ENCODE measurements around the gene TAAR8. TPM values are rescaled to one million over a fixed set of nuclear protein-coding genes. Genes with fewer than 3 reads are reported as not detected.
"Not testable (repeated sequence)": the region's sequence is repeated elsewhere in the genome, so short reads cannot be mapped to it uniquely, and the experiment has no call there.

TAAR8 gene
- total RNA-seq, 2 experiments from 2014 or later, result not detected

DNA sequence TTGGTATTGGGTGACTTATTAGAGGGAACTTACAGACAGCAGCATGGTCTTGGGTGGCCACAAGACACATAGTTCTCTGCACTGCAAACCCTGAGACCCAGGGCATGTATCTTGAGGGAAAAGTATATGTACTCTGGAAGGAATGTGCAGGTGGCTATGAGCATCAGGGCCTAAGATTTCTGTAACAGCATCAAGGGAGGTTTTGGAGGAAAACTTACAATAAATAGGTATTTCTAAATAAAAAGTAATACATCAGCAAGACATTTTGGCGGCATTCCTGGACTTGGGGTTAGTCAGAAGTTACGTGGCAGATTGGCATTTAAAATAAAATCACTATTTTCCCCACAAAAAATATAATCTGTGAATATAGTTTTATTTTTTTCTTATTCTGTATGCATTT lies 31.5 kb upstream of the TAAR8 start:
- DNase-seq, result no peak
- H3K36me3 Mint-ChIP-seq (ENCODE audit: low read depth), result no peaks in the 10 kb centered on the region
- no peaks in the 10 kb centered on the region for H3K4me1 Mint-ChIP-seq
- ChIA-PET POLR2A (no interaction called here), CTCF (interaction anchor here (0.6 kb wide), 1 partner anchor 303 kb away, joined by 6 read pairs; no protein-coding TSS in a partner anchor)
- H3K9me3 Mint-ChIP-seq, result no peaks in the 10 kb centered on the region
- no peak overlapping the region for H3K4me3 Mint-ChIP-seq
- peaks cover 46% of the 10 kb centered on the region for H3K27me3 Mint-ChIP-seq
- H3K27ac Mint-ChIP-seq, result no peak overlapping the region

DNA sequence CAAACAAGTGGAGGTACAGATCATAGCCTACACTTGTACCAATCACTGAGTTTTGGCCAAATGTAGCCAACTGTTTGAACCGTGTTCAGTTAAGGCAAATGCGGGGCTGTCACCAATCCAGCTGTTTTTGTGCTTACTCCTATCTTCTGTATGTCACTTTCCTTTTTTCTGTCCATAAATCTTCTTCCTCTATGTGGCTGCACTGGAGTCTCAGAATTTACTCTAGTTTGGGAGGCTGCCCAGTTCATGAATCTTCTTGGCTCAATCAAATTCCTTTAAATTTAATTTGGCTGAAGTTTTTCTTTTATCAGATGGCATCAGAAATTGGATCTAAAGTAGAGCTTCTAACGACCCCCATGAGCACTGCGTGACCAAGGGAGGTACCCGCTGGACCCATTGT lies 27.8 kb upstream of the TAAR8 start:
- ChIA-PET CTCF (interaction anchor here (1.0 to 2.1 kb wide), 2 partner anchors 244 to 299 kb away, joined by 3 to 6 read pairs; no protein-coding TSS in a partner anchor), POLR2A (no interaction called here)
- Mint-ChIP-seq H3K27me3 (peaks cover 43% of the 10 kb centered on the region), H3K36me3 (ENCODE audit: low read depth) (no peaks in the 10 kb centered on the region), H3K4me1 (no peaks in the 10 kb centered on the region), H3K9me3 (no peaks in the 10 kb centered on the region), H3K4me3 (no peak overlapping the region), H3K27ac (no peak overlapping the region)
- no peak for DNase-seq

DNA sequence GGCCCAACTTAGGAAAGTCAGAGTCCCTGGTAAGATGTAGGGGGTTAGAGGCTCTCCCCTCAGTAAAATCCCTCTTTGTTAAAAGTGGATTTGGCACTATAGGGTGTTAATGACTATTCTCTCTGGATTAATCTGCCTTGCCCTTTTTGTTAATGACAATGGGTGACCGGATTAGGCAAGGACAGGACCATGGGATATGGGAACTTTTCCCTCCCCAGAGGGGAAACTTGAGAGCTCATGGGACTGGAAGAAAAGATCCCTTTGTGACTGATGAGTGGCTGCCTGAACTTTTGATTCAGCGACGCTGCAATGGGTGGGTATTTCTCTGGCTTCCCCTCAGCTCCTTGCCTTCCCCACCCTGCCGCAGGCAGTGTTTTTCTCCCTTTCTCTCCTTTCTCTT lies 26.6 kb upstream of the TAAR8 start:
- ChIA-PET POLR2A (no interaction called here), CTCF (no interaction called here)
- no peak overlapping the region for H3K27ac Mint-ChIP-seq
- no peaks in the 10 kb centered on the region for H3K36me3 Mint-ChIP-seq (ENCODE audit: low read depth)
- no peaks in the 10 kb centered on the region for H3K4me1 Mint-ChIP-seq
- DNase-seq, result no peak
- H3K27me3 Mint-ChIP-seq, result peaks cover 40% of the 10 kb centered on the region
- H3K4me3 Mint-ChIP-seq, result no peak overlapping the region
- no peaks in the 10 kb centered on the region for H3K9me3 Mint-ChIP-seq

DNA sequence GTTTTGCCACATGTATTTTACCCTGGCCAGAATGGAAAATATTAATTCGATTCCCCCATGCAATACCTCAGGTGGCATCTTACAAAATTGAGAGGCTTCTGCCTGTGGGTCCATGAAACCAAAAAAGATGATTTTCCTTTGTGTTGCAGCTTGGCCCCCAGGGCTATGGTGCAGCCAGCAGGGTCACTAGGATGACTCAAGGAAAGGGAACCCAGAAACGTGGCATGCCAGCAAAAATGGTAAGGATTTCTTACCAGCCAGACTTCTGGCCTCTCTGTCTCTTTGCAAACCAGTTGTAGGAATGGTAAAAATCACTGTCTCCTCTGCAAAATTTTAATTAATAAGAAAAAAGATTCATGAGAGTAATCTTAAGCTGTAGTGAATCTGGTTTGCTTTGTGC lies 26.0 kb upstream of the TAAR8 start:
- H3K36me3 Mint-ChIP-seq (ENCODE audit: low read depth), result no peaks in the 10 kb centered on the region
- peaks cover 38% of the 10 kb centered on the region for H3K27me3 Mint-ChIP-seq
- DNase-seq, result no peak
- POLR2A ChIA-PET, result interaction anchor here (1.0 kb wide), 1 partner anchor 288 kb away, joined by 3 read pairs; the partner anchor contains the start of gene RPS12
- no peaks in the 10 kb centered on the region for H3K9me3 Mint-ChIP-seq
- H3K4me1 Mint-ChIP-seq, result no peaks in the 10 kb centered on the region
- H3K27ac Mint-ChIP-seq, result no peak overlapping the region
- CTCF ChIA-PET, result interaction anchor here (0.9 to 1.8 kb wide), 2 partner anchors 14 to 52 kb away, joined by 3 to 6 read pairs; partner anchors contain the start of gene STX7
- H3K4me3 Mint-ChIP-seq, result no peak overlapping the region

DNA sequence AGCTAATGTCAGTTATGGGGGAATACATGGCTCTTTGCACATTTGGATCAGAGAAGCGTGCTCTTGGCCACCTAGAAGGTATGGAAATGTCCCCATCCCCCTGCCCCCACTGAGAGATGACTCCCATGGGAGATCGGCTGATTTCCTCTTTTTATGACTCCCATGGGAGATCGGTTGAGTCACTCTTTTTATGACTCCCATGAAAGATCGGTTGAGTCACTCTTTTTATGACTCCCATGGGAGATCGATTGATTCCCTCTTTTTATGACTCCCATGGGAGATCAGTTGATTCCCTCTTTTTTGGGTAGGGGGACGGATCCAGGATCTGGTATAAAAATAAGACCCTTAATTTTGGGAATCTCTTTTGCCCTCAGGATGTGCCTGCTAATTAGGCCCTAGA lies 24.7 kb upstream of the TAAR8 start:
- no peak for DNase-seq
- POLR2A ChIA-PET, result no interaction called here
- Mint-ChIP-seq H3K9me3 (no peaks in the 10 kb centered on the region), H3K4me3 (no peak overlapping the region), H3K36me3 (ENCODE audit: low read depth) (no peaks in the 10 kb centered on the region), H3K27ac (no peak overlapping the region), H3K4me1 (no peaks in the 10 kb centered on the region), H3K27me3 (peaks cover 31% of the 10 kb centered on the region)
- CTCF ChIA-PET, result interaction anchor here (0.8 to 1.8 kb wide), 4 partner anchors 11 to 271 kb away, joined by 3 to 6 read pairs (median 4); partner anchors contain the start of gene STX7

DNA sequence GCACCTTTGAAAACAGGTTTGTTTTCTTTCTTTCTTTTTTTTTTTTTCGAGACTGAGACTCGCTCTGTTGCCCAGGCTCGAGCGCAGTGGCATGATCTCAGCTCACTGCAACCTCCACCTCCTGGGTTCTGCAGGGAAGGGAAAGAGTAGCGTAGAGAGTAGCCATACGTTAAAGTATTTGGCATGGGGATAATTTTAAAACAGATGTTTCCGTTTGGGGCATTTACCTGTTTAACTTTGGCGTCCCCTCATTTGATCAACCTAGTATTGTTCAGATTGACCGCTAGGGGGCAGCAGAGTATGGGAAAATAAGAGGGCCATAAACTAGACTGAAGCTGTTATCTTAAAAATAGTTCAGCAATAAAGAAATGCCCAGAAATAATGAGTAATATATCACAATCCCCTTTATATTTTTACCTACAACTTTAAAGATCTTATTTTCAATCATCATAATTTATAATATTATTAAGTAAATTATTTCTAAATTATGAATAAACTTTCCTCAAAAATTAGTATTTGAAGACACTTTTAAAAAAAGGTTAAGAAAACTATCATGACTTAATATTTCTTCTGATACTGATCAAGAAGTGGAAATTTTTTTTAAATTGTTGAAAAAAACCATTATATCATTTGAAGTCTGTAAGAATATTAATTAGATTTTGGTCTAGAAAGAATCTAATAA lies 22.0 kb upstream of the TAAR8 start:
- Mint-ChIP-seq H3K9me3 (no peaks in the 10 kb centered on the region), H3K27ac (no peak overlapping the region), H3K4me1 (no peaks in the 10 kb centered on the region), H3K36me3 (ENCODE audit: low read depth) (no peaks in the 10 kb centered on the region), H3K27me3 (peaks cover 23% of the 10 kb centered on the region), H3K4me3 (no peak overlapping the region)
- ChIA-PET POLR2A (interaction anchor here (0.6 to 1.0 kb wide), 3 partner anchors 235 to 284 kb away, joined by 3 read pairs; partner anchors contain the start of gene RPS12), CTCF (interaction anchor here (0.5 to 1.6 kb wide), 14 partner anchors 11 to 564 kb away, joined by 3 to 13 read pairs (median 4); partner anchors contain the start of genes SLC18B1 and STX7)
- DNase-seq, result peak; percentile 69

DNA sequence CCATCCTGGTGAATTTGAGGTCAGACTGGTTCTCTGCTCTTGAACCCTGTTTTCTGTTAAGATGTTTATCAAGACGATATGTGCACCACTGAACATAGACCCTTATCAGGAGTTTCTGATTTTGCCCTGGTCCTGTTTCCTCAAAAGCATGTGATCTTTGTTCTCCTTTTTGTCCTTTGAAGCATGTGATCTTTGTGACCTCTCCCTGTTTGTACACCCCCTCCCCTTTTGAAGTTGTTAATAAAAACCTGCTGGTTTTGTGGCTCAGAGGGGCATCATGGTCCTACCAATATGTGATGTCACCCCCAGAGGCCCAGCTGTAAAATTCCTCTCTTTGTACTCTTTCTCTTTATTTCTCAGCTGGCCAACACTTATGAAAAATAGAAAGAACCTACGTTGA lies 17.9 kb upstream of the TAAR8 start:
- POLR2A ChIA-PET, CTCF ChIA-PET: not testable (repeated sequence)
- peaks cover 30% of the 10 kb centered on the region for H3K27me3 Mint-ChIP-seq

DNA sequence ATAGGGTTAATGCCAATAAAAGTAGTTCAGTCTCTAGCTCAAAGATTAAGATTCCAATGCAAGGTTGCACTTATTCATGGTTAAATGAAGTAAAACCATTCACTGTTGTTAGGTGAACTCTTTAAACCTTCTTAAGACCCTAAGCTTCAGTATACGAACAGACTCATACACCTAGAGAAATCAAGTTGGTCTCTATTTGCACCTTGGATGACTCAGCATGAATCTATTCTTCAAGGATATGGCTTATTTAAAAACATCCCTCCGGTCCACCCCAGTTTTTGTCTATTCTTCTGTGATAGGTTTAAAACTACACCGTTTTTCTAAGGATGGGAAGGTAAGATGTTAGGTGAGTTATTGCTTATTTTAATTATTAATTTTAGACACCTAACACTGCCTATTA lies 15.3 kb upstream of the TAAR8 start:
- POLR2A ChIA-PET, result no interaction called here
- Mint-ChIP-seq H3K4me3 (no peak overlapping the region), H3K27ac (no peak overlapping the region), H3K9me3 (no peaks in the 10 kb centered on the region), H3K36me3 (ENCODE audit: low read depth) (no peaks in the 10 kb centered on the region), H3K4me1 (no peaks in the 10 kb centered on the region), H3K27me3 (peaks cover 32% of the 10 kb centered on the region)
- CTCF ChIA-PET, result no interaction called here
- DNase-seq, result no peak

More for the DNA sequence above, 17.9 kb upstream of the TAAR8 start:
- not testable (repeated sequence) for H3K4me3 Mint-ChIP-seq; H3K9me3 Mint-ChIP-seq; H3K27ac Mint-ChIP-seq; H3K36me3 Mint-ChIP-seq (ENCODE audit: low read depth); H3K4me1 Mint-ChIP-seq; DNase-seq

DNA sequence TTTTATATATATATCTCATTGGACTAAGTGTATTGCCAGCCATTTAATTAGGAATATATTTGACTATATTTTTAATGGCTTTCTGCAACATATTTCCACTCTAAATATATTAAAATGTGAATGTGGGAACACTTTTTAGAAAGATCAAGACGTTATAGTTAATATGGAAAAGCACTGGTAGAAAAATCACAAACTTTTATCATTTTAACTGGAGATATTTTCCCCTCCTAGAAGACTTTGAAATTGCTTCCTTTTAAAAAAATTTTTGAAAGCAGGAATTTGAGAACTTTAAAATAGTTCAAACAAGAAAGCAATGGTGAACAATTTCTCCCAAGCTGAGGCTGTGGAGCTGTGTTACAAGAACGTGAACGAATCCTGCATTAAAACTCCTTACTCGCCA lies 14.5 kb upstream of the TAAR8 start, which contains the start of gene TAAR9:
TAAR9 (plus strand) TSS at position 301 of the 400 bp plus-strand sequence; CDS start at position 314, 13 bp downstream.
- Mint-ChIP-seq H3K27ac (no peak within 1 kb of the TSS), H3K36me3 (ENCODE audit: low read depth) (no peaks in the 10 kb centered on the region), H3K27me3 (peaks cover 32% of the 10 kb centered on the region), H3K4me1 (no peaks in the 10 kb centered on the region), H3K9me3 (no peaks in the 10 kb centered on the region), H3K4me3 (no peak within 1 kb of the TSS)
- ChIA-PET POLR2A (no interaction called here), CTCF (no interaction called here)
- DNase-seq, result no peak

DNA sequence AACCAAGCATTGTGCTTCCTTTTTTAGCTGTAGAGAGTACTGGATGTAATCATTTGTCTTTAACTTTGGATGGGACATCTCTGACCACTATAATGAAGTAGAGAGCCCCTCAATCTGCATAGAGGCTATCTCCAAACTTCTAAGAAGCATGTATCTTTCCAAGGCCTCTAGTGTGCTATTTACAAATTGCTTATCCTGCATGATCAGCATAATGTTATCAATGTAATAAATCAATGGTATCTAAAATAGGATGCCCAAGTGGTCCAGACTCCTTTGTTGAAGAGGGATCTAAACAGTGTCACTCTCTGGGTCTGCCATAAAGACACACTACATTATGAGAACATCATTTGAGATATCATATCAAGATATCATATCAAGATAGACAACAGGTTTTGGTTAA lies 7.6 kb upstream of the TAAR8 start:
- ChIA-PET POLR2A (interaction anchor here (0.8 kb wide), 1 partner anchor 11 kb away, joined by 3 read pairs; no protein-coding TSS in a partner anchor), CTCF (interaction anchor here (2.5 kb wide), 1 partner anchor 265 kb away, joined by 6 read pairs; no protein-coding TSS in a partner anchor)
- Mint-ChIP-seq H3K9me3 (no peaks in the 10 kb centered on the region), H3K4me3 (no peak overlapping the region), H3K27ac (no peak overlapping the region), H3K27me3 (peaks cover 31% of the 10 kb centered on the region), H3K36me3 (ENCODE audit: low read depth) (no peaks in the 10 kb centered on the region), H3K4me1 (no peaks in the 10 kb centered on the region)
- no peak for DNase-seq

DNA sequence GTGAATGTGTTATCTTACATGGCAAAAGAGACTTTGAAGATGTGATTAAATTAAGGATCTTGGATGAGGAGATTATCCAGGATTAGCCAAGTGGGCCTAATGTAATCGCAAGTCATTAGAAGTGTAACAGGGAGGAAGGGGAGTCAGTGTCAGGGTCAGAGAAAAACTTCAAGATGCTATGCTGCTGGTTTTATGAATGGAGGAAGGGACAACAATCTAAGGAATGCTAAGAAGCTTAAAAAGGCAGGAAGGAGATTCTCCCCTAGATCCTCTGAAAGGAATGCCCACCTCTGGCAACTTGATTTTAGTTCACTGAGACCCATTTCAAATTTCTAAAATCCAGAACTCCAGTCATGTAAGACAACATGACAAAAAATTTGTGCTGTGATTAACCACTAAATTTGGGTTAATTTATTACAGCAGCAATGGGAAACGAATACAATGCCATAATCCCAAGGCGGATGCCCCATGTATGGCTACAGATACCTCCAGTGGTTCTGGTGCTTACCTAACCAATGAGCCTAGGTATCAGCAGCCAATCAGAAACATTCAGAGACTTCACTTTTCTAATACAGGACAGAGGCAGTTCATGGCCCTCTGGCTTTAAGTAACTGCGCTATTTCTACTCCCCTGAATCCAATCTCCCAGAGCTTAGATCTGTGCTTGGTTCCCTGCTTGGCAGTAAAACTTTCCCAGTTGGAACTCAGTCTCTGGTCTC lies 3.6 kb upstream of the TAAR8 start:
- no peak for DNase-seq
- no peak overlapping the region for H3K27ac Mint-ChIP-seq
- CTCF ChIA-PET, result no interaction called here
- H3K9me3 Mint-ChIP-seq, result no peaks in the 10 kb centered on the region
- no peak overlapping the region for H3K4me3 Mint-ChIP-seq
- no peaks in the 10 kb centered on the region for H3K4me1 Mint-ChIP-seq
- no peaks in the 10 kb centered on the region for H3K36me3 Mint-ChIP-seq (ENCODE audit: low read depth)
- H3K27me3 Mint-ChIP-seq, result peaks cover 27% of the 10 kb centered on the region
- POLR2A ChIA-PET, result no interaction called here

DNA sequence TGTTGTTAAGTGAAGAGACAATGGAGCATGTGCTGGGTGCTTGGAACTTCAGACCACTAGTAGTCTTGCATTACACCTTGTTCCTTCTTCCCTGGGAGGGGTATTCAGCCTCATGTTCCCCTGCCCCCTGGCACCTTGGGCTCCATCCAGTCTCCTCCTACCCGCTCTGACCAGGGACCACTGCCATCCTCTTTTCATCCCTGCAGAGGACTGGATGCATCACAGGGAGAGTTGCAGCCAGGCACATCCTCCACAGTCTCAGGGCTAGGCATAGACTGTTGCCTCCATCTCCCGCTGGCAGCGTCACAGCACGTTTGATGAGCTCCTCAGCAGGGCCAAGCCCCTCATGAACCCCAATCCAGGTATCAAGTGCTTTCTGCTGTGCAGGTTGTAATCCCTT lies 1.3 kb upstream of the TAAR8 start:
- H3K4me3 Mint-ChIP-seq, result no peak overlapping the region
- H3K9me3 Mint-ChIP-seq, result no peaks in the 10 kb centered on the region
- no peaks in the 10 kb centered on the region for H3K4me1 Mint-ChIP-seq
- DNase-seq, result no peak
- POLR2A ChIA-PET, result no interaction called here
- no peaks in the 10 kb centered on the region for H3K36me3 Mint-ChIP-seq (ENCODE audit: low read depth)
- peaks cover 33% of the 10 kb centered on the region for H3K27me3 Mint-ChIP-seq
- CTCF ChIA-PET, result no interaction called here
- no peak overlapping the region for H3K27ac Mint-ChIP-seq

DNA sequence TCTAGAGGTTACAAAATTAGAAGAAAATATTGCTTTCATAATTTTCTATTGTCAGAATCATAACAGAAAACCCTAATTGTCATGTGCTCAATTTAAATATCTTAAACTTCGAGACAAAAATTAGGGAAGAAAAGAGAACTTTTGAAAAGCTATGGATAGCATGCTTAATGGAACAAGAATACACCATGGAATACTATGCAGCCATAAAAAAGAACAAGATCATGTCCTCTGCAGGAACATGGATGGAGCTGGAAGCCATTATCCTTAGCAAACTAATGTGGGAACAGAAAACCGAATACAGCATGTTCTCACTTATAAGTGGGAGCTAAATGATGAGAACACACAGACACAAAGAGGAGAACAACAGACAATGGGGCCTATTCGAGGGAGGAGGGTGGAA lies 7.6 kb downstream of the TAAR8 start:
- POLR2A ChIA-PET; H3K4me1 Mint-ChIP-seq; CTCF ChIA-PET; H3K36me3 Mint-ChIP-seq (ENCODE audit: low read depth); H3K4me3 Mint-ChIP-seq; H3K9me3 Mint-ChIP-seq; H3K27ac Mint-ChIP-seq; DNase-seq: not testable (repeated sequence)
- peaks cover 34% of the 10 kb centered on the region for H3K27me3 Mint-ChIP-seq

All from activated CD4-positive, alpha-beta memory T cell treated with anti-CD3 and anti-CD28 coated beads, Interleukin-2, amount 10 ng/mL, durations not matched to agents 7 days and 5 days (primary cell).